Kidney capillary endothelial cell (primary cell): Measurements from ENCODE around the gene RAB22A.
"Not testable (repeated sequence)": the region's sequence is repeated elsewhere in the genome, so short reads cannot be mapped to it uniquely, and the experiment has no call there.

ENCODE experiments used
- DNase-seq: peaks from one replicate; pipeline ENCODE4 v3.0.0-alpha.2; 2018; ENCODE audit warnings: low spot score

RAB22A gene

GRCh38 chr20:58414786-58415185, 105.3 kb downstream of the RAB22A start:
- DNase-seq: not testable (repeated sequence)

DNA sequence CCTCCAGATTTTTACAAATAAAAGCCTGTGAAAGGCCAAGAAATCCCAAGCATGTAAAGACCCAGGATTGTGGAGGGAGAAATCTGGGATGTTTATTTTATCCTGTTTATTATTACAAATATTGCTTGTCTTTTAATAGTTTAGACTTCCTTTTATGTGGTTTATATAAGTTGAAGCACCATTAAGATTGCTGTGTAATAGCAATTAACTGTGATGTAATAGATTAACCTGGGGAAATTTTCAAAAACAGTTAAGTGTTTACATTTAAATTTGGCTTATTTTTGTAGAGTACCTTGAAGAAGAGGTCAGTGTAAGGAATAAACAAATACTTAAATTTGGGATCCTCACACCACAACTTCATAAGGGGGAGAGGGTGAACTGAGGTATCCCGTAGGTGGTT, 106.5 kb downstream of the RAB22A start:
- DNase-seq: no peak

DNA sequence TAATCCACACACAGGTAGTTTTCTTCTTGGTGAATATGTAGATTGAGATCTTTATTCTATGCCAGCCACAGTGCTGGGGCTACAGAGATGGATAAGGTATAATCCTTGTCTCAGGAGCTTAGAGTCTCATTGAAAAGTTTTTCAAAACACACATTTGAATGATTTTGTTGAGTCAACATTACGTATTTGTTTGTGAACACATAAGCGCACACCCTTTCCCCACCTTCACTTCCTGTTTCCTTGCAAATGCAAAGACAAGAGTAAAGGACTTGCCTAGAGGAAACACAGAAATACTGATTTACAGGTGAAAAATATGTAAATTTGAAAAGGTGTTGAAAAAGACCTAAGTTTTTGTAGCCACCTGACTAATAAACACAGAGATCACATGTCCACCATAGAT, 107.3 kb downstream of the RAB22A start:
- DNase-seq: no peak
